AG08396 (cell line): ENCODE data around the gene CETP.
A peak's percentile ranks its signal among the peaks of the same experiment; 100 is the strongest.

Source experiments
- DNase-seq: peaks from one replicate; pipeline ENCODE4 v3.0.0; 2012; ENCODE audit warnings: low spot score, mixed read lengths

CETP gene

GRCh38 chr16:57023541-57024249 lies 61.9 kb downstream of the CETP start:
- no peak for DNase-seq

- DNase-seq, result no peak
Observed at GRCh38 chr16:57024894-57025680, 63.3 kb downstream of the CETP start.

- no peak for DNase-seq
Observed at GRCh38 chr16:57025941-57026777, 64.4 kb downstream of the CETP start.

GRCh38 chr16:57026778-57027062 lies 65.0 kb downstream of the CETP start:
- DNase-seq, result no peak

GRCh38 chr16:57027067-57027466 lies 65.3 kb downstream of the CETP start:
- no peak for DNase-seq

GRCh38 chr16:57028086-57028485 lies 66.3 kb downstream of the CETP start:
- no peak for DNase-seq

GRCh38 chr16:57029161-57030160 lies 67.7 kb downstream of the CETP start:
- DNase-seq, result peak; percentile 27

GRCh38 chr16:57030346-57030902 lies 68.7 kb downstream of the CETP start:
- no peak for DNase-seq

GRCh38 chr16:57031156-57031555 lies 69.4 kb downstream of the CETP start:
- DNase-seq, result no peak

GRCh38 chr16:57032346-57032745 lies 70.6 kb downstream of the CETP start:
- no peak for DNase-seq

GRCh38 chr16:57032931-57033330 lies 71.2 kb downstream of the CETP start:
- no peak for DNase-seq
